HEK293T (cell line): ENCODE results near the gene C1orf198.

Experiments
- ARNT ChIP-seq: fragments of 450-650 bp; IDR thresholded peaks from 2 replicates; pipeline ENCODE4 v1.6.1; 2017; ENCODE audit warnings: mild to moderate bottlenecking
- ELF4 ChIP-seq: fragments of 450-650 bp; IDR thresholded peaks from 2 replicates; pipeline ENCODE4 v1.6.1; 2017; ENCODE audit warnings: antibody characterized with exemption
- FOXA1 ChIP-seq: fragments of 450-650 bp; IDR thresholded peaks from 2 replicates; pipeline ENCODE4 v1.6.1; 2016; ENCODE audit warnings: mild to moderate bottlenecking
- FOXK2 ChIP-seq: fragments of 450-650 bp; IDR thresholded peaks from 2 replicates; pipeline ENCODE4 v1.6.1; 2016; ENCODE audit warnings: mild to moderate bottlenecking
- FOXM1 ChIP-seq: fragments of 450-650 bp; IDR thresholded peaks from 2 replicates; pipeline ENCODE4 v1.6.1; 2017; ENCODE audit warnings: mild to moderate bottlenecking, borderline replicate concordance
- HDGF ChIP-seq: fragments of 450-650 bp; IDR thresholded peaks from 2 replicates; pipeline ENCODE4 v1.6.1; 2017; ENCODE audit warnings: antibody characterized with exemption, borderline replicate concordance
- LEF1 ChIP-seq: fragments of 450-650 bp; IDR thresholded peaks from 2 replicates; pipeline ENCODE4 v1.6.1; 2017; ENCODE audit warnings: mild to moderate bottlenecking, borderline replicate concordance
- NFRKB ChIP-seq: fragments of 450-650 bp; IDR thresholded peaks from 2 replicates; pipeline ENCODE4 v1.6.1; 2016; ENCODE audit warnings: mild to moderate bottlenecking, moderate library complexity
- SP1 ChIP-seq: fragments of 450-650 bp; IDR thresholded peaks from 2 replicates; pipeline ENCODE4 v1.6.1; 2017
- SUZ12 ChIP-seq: fragments of 450-650 bp; IDR thresholded peaks from 2 replicates; pipeline ENCODE4 v1.6.1; 2016; ENCODE audit warnings: mild to moderate bottlenecking
- ZNF384 ChIP-seq: fragments of 450-650 bp; IDR thresholded peaks from 2 replicates; pipeline ENCODE4 v1.6.1; 2016

GRCh38 chr1:230854423-230854822 lies 13.9 kb downstream of the C1orf198 start:
- TF ChIP-seq NFRKB = no peak
- TF ChIP-seq ARNT = no peak
- TF ChIP-seq SP1 = no peak
- TF ChIP-seq SUZ12 = no peak
- TF ChIP-seq FOXM1 = no peak
- no peak for TF ChIP-seq FOXA1
- TF ChIP-seq ELF4 = no peak
- TF ChIP-seq FOXK2 = no peak
- TF ChIP-seq HDGF = no peak
- no peak for TF ChIP-seq ZNF384
- TF ChIP-seq LEF1 = no peak
